GM13977 (cell line): ENCODE results near the gene FTO.

Source experiments
- DNase-seq: peaks from one replicate; pipeline ENCODE4 v3.0.0; 2012; ENCODE audit warnings: low spot score
- in situ Hi-C: fragments of 300-500 bp; cut with MboI; formaldehyde crosslinking; loops from one replicate; pipeline ENCODE4 v1.12.0; 2022; ENCODE audit warnings: low sequenced_read_pairs, low pct_unique_long_range_greater_than_20kb, mixed read lengths, inconsistent platforms; ENCODE audit not compliant: unreplicated experiment
- TF ChIP-seq, protein P1 (sequence below): IDR thresholded peaks from 2 replicates; pipeline ENCODE4 v1.5.1; 2012; ENCODE audit warnings: mild to moderate bottlenecking, control low read depth; ENCODE audit not compliant: insufficient read depth; ENCODE audit errors: extremely low read depth, missing control alignments

Gene FTO

DNA sequence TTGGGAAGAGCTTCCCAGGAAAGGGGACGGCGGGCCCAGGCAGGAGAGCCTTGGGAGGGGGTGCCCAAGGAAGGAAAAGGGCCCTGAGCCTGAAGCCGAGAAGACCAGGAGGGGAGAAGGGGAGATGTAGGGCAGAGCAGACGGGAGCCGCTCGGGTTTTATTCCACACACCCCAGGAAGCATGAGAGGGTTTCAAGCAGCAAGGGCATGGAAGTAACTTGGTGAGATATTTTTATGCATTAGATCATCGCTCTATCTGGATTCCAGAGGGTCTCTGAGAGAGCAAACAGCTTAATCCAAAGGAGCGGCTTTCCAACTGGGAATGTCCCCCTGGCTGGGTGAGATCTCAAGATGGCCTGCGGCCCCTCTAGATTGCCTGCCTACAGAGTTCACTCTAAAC lies 411.6 kb downstream of the FTO start:
- in situ Hi-C loops, result no loop called here
- TF ChIP-seq, protein P1, sequence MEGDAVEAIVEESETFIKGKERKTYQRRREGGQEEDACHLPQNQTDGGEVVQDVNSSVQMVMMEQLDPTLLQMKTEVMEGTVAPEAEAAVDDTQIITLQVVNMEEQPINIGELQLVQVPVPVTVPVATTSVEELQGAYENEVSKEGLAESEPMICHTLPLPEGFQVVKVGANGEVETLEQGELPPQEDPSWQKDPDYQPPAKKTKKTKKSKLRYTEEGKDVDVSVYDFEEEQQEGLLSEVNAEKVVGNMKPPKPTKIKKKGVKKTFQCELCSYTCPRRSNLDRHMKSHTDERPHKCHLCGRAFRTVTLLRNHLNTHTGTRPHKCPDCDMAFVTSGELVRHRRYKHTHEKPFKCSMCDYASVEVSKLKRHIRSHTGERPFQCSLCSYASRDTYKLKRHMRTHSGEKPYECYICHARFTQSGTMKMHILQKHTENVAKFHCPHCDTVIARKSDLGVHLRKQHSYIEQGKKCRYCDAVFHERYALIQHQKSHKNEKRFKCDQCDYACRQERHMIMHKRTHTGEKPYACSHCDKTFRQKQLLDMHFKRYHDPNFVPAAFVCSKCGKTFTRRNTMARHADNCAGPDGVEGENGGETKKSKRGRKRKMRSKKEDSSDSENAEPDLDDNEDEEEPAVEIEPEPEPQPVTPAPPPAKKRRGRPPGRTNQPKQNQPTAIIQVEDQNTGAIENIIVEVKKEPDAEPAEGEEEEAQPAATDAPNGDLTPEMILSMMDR, result no peak
- no peak for DNase-seq

DNA sequence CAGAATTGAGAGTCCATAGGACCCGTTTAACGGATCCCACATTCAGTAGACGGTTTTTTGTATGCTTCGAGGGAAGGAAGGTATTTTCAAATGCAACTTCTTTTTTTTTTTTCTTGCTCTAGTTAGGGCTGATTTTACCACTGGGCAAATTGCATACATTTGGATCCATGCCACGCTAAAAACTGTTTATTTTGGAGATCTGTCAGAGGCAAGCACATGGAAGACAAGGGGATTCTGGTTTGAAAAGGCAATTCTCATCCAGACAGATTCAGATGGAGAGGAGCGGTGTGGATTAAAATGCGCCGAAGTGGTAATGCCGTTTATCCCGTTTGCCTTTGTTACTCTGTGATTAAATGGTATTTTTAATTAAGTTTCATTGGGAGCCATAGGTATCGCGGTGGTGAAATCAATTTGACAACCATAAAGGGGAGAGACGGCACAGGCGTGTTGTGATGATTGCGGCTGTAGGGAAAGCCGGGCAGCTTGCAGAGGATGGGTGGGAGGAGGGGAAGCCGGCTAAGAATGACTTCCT lies 412.2 kb downstream of the FTO start:
- TF ChIP-seq, protein P1, result no peak
- DNase-seq, result no peak
- in situ Hi-C loops, result no loop called here

DNA sequence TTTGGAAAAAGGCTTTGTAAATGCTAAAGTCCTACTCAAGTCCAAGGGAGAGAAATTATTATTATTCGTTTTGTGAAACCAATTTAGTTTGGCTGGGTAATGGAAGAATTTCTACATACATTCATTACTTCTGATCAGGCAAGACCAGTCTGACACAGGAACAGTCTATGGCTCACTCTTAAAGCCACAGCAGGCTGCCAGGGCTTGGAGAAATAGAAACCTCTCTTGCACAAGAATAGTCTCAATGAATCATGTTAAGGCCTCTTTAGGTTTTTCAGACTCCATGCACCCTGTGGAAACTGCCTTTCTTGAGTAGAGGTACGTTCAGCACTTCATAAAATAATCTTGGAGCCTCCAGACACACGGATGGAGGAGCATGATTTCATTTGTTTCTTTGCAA lies 414.9 kb downstream of the FTO start:
- DNase-seq, result no peak
- TF ChIP-seq, protein P1, result no peak
- in situ Hi-C loops, result no loop called here

DNA sequence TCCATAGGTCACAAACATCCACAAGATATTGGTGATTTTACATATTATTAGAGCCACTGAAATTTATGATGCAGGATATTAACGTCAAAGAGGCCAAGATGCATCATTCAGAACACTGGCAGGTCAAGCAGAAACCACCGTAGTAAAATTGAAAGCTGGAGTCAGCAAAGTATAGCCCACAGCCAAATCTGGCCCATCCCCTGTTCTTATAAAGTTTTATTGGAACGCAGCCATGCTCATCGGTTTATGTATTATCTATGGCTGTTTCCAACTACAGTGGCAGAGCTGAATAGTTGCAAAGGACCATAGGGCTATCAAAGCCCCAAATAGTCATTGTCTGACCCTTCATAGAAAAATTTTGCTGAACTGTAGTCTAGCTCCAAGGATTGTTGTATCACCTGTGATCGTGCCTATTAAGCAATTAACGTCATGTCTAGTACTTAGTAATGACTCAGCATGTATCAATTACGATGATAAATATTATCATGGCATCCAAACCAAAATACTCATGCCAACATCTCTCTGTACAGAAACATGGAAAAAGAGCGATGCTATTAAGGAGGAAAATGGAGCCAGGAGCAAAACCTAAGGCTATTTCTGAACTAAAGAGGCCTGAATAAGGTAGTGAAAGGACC lies 417.0 kb downstream of the FTO start:
- in situ Hi-C loops, result no loop called here
- TF ChIP-seq, protein P1, result no peak
- DNase-seq, result no peak

DNA sequence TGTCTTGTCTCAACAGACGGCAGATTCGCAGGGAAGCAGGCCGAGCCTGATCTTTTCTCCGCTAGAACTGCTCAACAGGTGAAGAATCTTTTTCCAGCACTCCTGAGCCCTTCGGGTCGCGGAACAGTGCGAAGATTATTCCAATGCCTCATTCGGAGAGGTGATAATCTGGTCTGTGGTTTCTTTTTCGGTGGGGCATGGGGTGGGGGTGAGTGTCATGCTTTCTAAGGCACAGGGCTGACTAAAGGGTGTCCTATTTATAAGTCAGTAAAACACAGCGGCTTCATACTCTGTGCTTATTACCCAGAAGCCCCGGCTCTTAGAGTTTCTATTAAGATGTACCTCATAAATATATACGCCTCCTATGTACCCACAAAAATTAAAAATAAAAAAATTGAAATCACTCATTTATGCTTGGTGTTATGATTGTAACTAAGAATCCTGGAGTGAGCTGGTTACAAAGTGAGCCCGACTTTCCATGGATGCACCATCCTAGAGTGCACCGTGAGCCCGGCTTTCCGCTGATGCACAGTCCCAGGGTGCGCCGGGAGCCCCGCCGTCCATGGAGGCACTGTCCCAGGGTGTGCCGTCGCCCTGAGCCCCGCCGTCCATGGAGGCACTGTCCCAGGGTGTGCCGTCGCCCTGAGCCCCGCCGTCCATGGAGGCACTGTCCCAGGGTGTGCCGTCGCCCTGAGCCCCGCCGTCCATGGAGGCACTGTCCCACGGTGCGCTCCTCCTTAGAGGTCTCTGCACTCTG lies 417.8 kb downstream of the FTO start:
- no peak for DNase-seq
- in situ Hi-C loops, result no loop called here
- TF ChIP-seq, protein P1, result no peak

DNA sequence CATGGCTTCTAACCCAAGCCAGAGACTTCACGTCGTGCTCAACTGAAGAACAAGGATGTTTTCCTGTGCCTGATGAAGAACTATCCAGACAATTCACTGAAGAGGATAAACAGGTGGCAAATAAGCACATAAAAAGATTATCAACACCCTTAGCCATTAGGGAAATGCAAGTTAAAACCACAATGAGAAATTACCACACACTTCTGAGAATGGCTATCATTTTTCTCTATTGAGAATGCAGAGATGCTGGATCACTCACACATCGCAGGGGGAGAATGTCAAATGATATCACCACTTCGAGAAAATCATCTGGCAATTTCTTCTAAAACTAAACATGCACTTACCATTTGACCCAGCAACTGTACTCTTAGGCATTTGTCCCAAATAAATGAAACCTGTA lies 419.8 kb downstream of the FTO start:
- TF ChIP-seq, protein P1, result no peak
- DNase-seq, result no peak
- in situ Hi-C loops, result no loop called here
